GM12878 (cell line): Measurements from ENCODE around the gene CACHD1. TPM values are rescaled to one million over a fixed set of nuclear protein-coding genes. Genes with fewer than 3 reads are reported as not detected.

Experiments used
- ATAC-seq: fragments of 200-7000 bp; cut with Tn5 transposase; 3 replicates; pipeline ENCODE4 v1.9.1; 2020; ENCODE audit warnings: mild to moderate bottlenecking, moderate library complexity
- BruUV-seq: library from RNA; stranded (reverse); fragments of 400-500 nt; replicated peaks from 2 replicates; lab custom pipeline; 2021; lab: Mats Ljungman, UMichigan
- CTCF ChIA-PET: fragments of 300-600 bp; sonication (Branson Sonifier 250); formaldehyde crosslinking; extraction: SDS; loops from one replicate; lab custom pipeline; 2021; ENCODE audit warnings: inconsistent platforms; lab: Yijun Ruan, JAX
- POLR2A ChIA-PET: fragments of 350-600 bp; formaldehyde crosslinking; extraction: SDS; loops from one replicate; lab custom pipeline; 2021; ENCODE audit warnings: inconsistent platforms; lab: Charles Lee
- RAD21 ChIA-PET: fragments of 300-600 bp; sonication (Branson Sonifier 250); formaldehyde crosslinking; loops from one replicate; lab custom pipeline; 2023; ENCODE audit warnings: antibody characterized with exemption; ENCODE audit not compliant: unreplicated experiment; lab: Charles Lee
- SMC1A ChIA-PET: fragments of 300-600 bp; sonication (Branson Sonifier 250); formaldehyde crosslinking; loops from one replicate; lab custom pipeline; 2023; ENCODE audit not compliant: unreplicated experiment, uncharacterized antibody; lab: Charles Lee
- DNase-seq: peaks from one replicate; pipeline ENCODE4 v3.0.0-alpha.2; 2011; ENCODE audit warnings: low read depth, low spot score
- FAIRE-seq: peaks from 3 replicates; lab custom pipeline; 2011; peaks lifted over from hg19 to GRCh38; lab: Jason Lieb, UNC
- H2AFZ ChIP-seq: 2 replicates; pipeline ENCODE4 v1.6.0; 2011; ENCODE audit warnings: low read depth, low read length, control low read depth; ENCODE audit not compliant: control insufficient read depth
- H3K27ac ChIP-seq: 2 replicates; pipeline ENCODE4 v1.5.1; 2011; ENCODE audit warnings: control low read depth; ENCODE audit not compliant: control insufficient read depth, insufficient read depth
- H3K27me3 ChIP-seq, 2 experiments: replicated peaks in 1 of 2; 2 replicates each; pipeline versions ENCODE4 v1.6.0 to v1.6.1; 2011; ENCODE audit warnings: low read length in 1 of 2; ENCODE audit not compliant: control insufficient read depth in 2 of 2, insufficient read depth in 2 of 2
- H3K36me3 ChIP-seq, 2 experiments: 2 replicates each; pipeline ENCODE4 v1.5.1; 2011; ENCODE audit warnings: low read length in 1 of 2; ENCODE audit not compliant: control insufficient read depth in 2 of 2, insufficient read depth in 2 of 2
- H3K4me1 ChIP-seq: 2 replicates; pipeline ENCODE4 v1.6.1; 2011; ENCODE audit warnings: mild to moderate bottlenecking, low read length, moderate library complexity, mixed read lengths; ENCODE audit not compliant: control insufficient read depth, insufficient read depth
- H3K4me2 ChIP-seq: 2 replicates; pipeline ENCODE4 v1.6.0; 2011; ENCODE audit warnings: control low read depth; ENCODE audit not compliant: control insufficient read depth, insufficient read depth
- H3K4me3 ChIP-seq: fragments of 200-600 bp; sonication (generic); 2 replicates; pipeline ENCODE4 v1.5.1; 2016
- H3K79me2 ChIP-seq: 2 replicates; pipeline ENCODE4 v1.6.0; 2011; ENCODE audit warnings: low read length; ENCODE audit not compliant: control insufficient read depth, insufficient read depth
- H3K9ac ChIP-seq: 2 replicates; pipeline ENCODE4 v1.8.0; 2011; ENCODE audit warnings: low read length, control low read depth, mixed read lengths; ENCODE audit not compliant: control insufficient read depth, insufficient read depth
- H3K9me3 ChIP-seq: replicated peaks from 3 replicates; pipeline ENCODE4 v1.5.1; 2011; ENCODE audit warnings: mild to moderate bottlenecking, low read length; ENCODE audit not compliant: control insufficient read depth, insufficient read depth
- H4K20me1 ChIP-seq: 2 replicates; pipeline ENCODE4 v1.6.0; 2011; ENCODE audit not compliant: control insufficient read depth, insufficient read depth
- CBX3 ChIP-seq: fragments of 200-600 bp; sonication (generic); IDR thresholded peaks from 2 replicates; pipeline ENCODE4 v1.6.1; 2016; ENCODE audit warnings: low read depth, borderline replicate concordance
- KAT2A ChIP-seq: conservative IDR thresholded peaks from 2 replicates; pipeline ENCODE4 v1.6.1; 2011; ENCODE audit warnings: low read depth, low read length; ENCODE audit not compliant: control insufficient read depth
- NFXL1 ChIP-seq: fragments of 450-650 bp; IDR thresholded peaks from 2 replicates; pipeline ENCODE4 v1.6.1; 2017; ENCODE audit warnings: antibody characterized with exemption, mild to moderate bottlenecking, borderline replicate concordance
- RUNX3 ChIP-seq: IDR thresholded peaks from 2 replicates; pipeline ENCODE4 v1.6.1; 2012; ENCODE audit warnings: low read length, inconsistent platforms
- SMC3 ChIP-seq: IDR thresholded peaks from 2 replicates; pipeline ENCODE4 v1.6.1; 2011; ENCODE audit warnings: low read length, improper control_type of control experiment, borderline replicate concordance
- SREBF1 ChIP-seq: IDR thresholded peaks from 2 replicates; pipeline ENCODE4 v1.6.1; 2012; ENCODE audit warnings: mild to moderate bottlenecking, low read length
- ZNF24 ChIP-seq: fragments of 450-650 bp; IDR thresholded peaks from 2 replicates; pipeline ENCODE4 v1.6.1; 2017; ENCODE audit warnings: antibody characterized with exemption, mild to moderate bottlenecking
- WGBS: methylation state at CpG from one replicate; pipeline ENCODE4 v1.1.6; 2016; ENCODE audit warnings: low lambda C conversion rate; ENCODE audit not compliant: insufficient replicate concordance, insufficient coverage; ENCODE audit errors: missing lambda C conversion rate; 5-methylcytosine and 5-hydroxymethylcytosine counted together
- in situ Hi-C: fragments of 300-500 bp; cut with MboI; formaldehyde crosslinking; loops from 9 replicates; pipeline ENCODE4 v1.14.3; 2018; ENCODE audit warnings: mixed read lengths
- intact Hi-C: fragments of 100-400 bp; cut with micrococcal nuclease; formaldehyde crosslinking; loops from one replicate; pipeline ENCODE4 v1.14.2; 2022; ENCODE audit not compliant: unreplicated experiment
- polyA plus RNA-seq, 11 experiments: library from polyadenylated mRNA; depleted of rRNA in 4 of 11; unstranded in 6 of 11; stranded (reverse) in 5 of 11; fragments of >200 nt; fragmentation: Nextera tagmentation in 4 of 11; fragmentation: Illumina TruSeq in 1 of 11; extraction: Ambion mirVana in 4 of 11; extraction: Trizol in 1 of 11; gene quantifications; 1 replicate in 1 of 11; 2 replicates in 10 of 11; pipeline versions ENCODE4 v1.2.1 to v1.2.3, GENCODE V29; 2011 to 2016; ENCODE audit warnings: inconsistent platforms in 2 of 11, missing spikeins in 2 of 11, low read depth in 1 of 11
- total RNA-seq, 4 experiments: library from RNA; depleted of rRNA in 3 of 4; stranded (reverse); fragments of >200 nt in 3 of 4; fragmentation: Illumina TruSeq in 1 of 4; extraction: Trizol in 1 of 4; gene quantifications; 2 replicates each; pipeline versions ENCODE4 v1.2.1 to v1.2.3, GENCODE V29; 2013 to 2021
- TF ChIP-seq, protein P1 (sequence below): fragments of 450-650 bp; IDR thresholded peaks from 2 replicates; pipeline ENCODE4 v1.6.1; 2018; ENCODE audit warnings: borderline replicate concordance, mild to moderate bottlenecking; ENCODE audit not compliant: partially characterized antibody

CACHD1 gene
- total and polyA plus RNA-seq, 10 of the 15 experiments (the other 5 are each of a cell fraction or from before 2014, with no cell fraction given) = 0.03 TPM; not detected in 9

DNA sequence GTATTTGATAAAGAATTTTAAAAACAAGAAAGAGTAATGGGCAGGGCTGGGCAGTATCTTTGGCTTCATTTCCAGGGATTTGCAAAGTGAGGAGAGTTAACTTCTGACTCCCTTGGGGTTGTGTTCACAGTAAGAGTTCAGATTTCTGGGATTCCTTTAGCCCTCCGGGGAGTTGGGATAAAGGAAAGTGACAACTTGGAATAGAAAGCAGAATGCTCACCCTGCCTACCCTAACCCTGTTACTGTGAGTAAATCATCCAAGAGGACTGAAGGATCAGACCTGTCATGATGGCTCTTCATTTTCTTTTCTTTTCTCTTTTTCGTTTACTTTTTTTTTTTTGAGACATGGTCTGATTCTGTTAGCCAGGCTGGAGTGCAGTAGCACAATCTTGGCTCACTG, 76.1 kb downstream of the CACHD1 start:
- Histone ChIP-seq H3K4me3 (no peak overlapping the region), H3K9ac (no peak overlapping the region), H4K20me1 (no peaks in the 10 kb centered on the region), H2AFZ (no peak overlapping the region), H3K36me3 (no peaks in the 10 kb centered on the region), H3K27ac (no peak overlapping the region), H3K9me3 (no peaks in the 10 kb centered on the region), H3K79me2 (no peaks in the 10 kb centered on the region), H3K4me2 (no peak overlapping the region), H3K4me1 (no peaks in the 10 kb centered on the region), H3K27me3 (no peaks in the 10 kb centered on the region; a peak in 1 of 4 replicates)
- in situ Hi-C loops (no loop called here), intact Hi-C loops (no loop called here)
- ATAC-seq (no peak), DNase-seq (no peak), FAIRE-seq (no peak)
- ChIA-PET CTCF (no interaction called here), RAD21 (no interaction called here), SMC1A (no interaction called here), POLR2A (no interaction called here)
- no TSS peak for BruUV-seq
- TF ChIP-seq RUNX3 (no peak), KAT2A (no peak), ZNF24 (no peak), SMC3 (no peak), SREBF1 (no peak), CBX3 (no peak), NFXL1 (no peak)
- TF ChIP-seq, protein P1, sequence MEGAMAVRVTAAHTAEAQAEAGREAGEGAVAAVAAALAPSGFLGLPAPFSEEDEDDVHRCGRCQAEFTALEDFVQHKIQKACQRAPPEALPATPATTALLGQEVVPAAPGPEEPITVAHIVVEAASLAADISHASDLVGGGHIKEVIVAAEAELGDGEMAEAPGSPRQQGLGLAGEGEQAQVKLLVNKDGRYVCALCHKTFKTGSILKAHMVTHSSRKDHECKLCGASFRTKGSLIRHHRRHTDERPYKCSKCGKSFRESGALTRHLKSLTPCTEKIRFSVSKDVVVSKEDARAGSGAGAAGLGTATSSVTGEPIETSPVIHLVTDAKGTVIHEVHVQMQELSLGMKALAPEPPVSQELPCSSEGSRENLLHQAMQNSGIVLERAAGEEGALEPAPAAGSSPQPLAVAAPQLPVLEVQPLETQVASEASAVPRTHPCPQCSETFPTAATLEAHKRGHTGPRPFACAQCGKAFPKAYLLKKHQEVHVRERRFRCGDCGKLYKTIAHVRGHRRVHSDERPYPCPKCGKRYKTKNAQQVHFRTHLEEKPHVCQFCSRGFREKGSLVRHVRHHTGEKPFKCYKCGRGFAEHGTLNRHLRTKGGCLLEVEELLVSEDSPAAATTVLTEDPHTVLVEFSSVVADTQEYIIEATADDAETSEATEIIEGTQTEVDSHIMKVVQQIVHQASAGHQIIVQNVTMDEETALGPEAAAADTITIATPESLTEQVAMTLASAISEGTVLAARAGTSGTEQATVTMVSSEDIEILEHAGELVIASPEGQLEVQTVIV = no peak
- 0% methylated on average over 1 of the region's 2 CpGs for WGBS
